Adrenal gland (tissue), 12 donors: ENCODE results near the gene BCL6. TPM values are rescaled to one million over a fixed set of nuclear protein-coding genes. Genes with fewer than 3 reads are reported as not detected.

Experiments
- DNase-seq, 7 donors: peaks; one replicate each; pipeline ENCODE4 v3.0.0-alpha.2; 2019 to 2020
- H3K27ac ChIP-seq, 5 donors: fragments of 200-600 bp; sonication (generic) in 4 of 5; 1 replicate in 3 of 5; 2 replicates in 2 of 5; pipeline versions ENCODE4 v1.5.1 to v1.8.0; 2016 to 2020; ENCODE audit warnings: mild to moderate bottlenecking in 1 of 5
- H3K27me3 ChIP-seq: fragments of 200-600 bp; 2 replicates; pipeline ENCODE4 v1.8.0; 2021
- H3K36me3 ChIP-seq, 2 donors: fragments of 200-600 bp; replicated peaks in 1 of 2; 1 replicate in 1 of 2; 2 replicates in 1 of 2; pipeline versions ENCODE4 v1.5.1 to v1.8.0; 2018 to 2022
- H3K4me1 ChIP-seq, 2 donors: fragments of 200-600 bp; replicated peaks in 1 of 2; 1 replicate in 1 of 2; 2 replicates in 1 of 2; pipeline versions ENCODE4 v1.5.1 to v1.8.0; 2018 to 2021
- H3K4me3 ChIP-seq, 4 donors: fragments of 200-600 bp; sonication (generic) in 3 of 4; one replicate each; pipeline ENCODE4 v1.5.1; 2016 to 2018
- H3K9me3 ChIP-seq, 3 donors: fragments of 200-600 bp; sonication (generic) in 1 of 3; replicated peaks in 1 of 3; 1 replicate in 2 of 3; 2 replicates in 1 of 3; pipeline versions ENCODE4 v1.5.1 to v1.8.0; 2016 to 2021
- CTCF ChIP-seq, 6 experiments: fragments of 450-650 bp in 4 of 6; fragments of 200-600 bp in 2 of 6; sonication (generic) in 1 of 6; IDR thresholded peaks; 1 replicate in 5 of 6; 2 replicates in 1 of 6; pipeline versions ENCODE4 v1.5.1 to v1.8.0; 2016 to 2021; ENCODE audit warnings: antibody characterized with exemption in 6 of 6, mild to moderate bottlenecking in 2 of 6, moderate library complexity in 1 of 6
- POLR2A ChIP-seq, 2 donors: fragments of 450-650 bp; IDR thresholded peaks; one replicate each; pipeline ENCODE4 v1.6.1; 2017; ENCODE audit warnings: antibody characterized with exemption in 2 of 2, mild to moderate bottlenecking in 2 of 2, moderate library complexity in 1 of 2
- WGBS, 4 donors: extraction: QIAGEN DNeasy Blood & Tissue Kit in 2 of 4; methylation state at CpG; one replicate each; pipeline versions ENCODE4 v1.1.5 to v1.1.7; 2013 to 2017; 5-methylcytosine and 5-hydroxymethylcytosine counted together
- intact Hi-C, 2 donors: fragments of 100-400 bp; cut with DNase I; formaldehyde crosslinking; loops; one replicate each; pipeline versions ENCODE4 v1.14.1 to v1.15.0; 2022 to 2023
- polyA plus RNA-seq, 3 donors: library from polyadenylated mRNA; stranded (reverse); fragments of 200-250 nt in 2 of 3; fragments of 350-450 nt in 1 of 3; fragmentation: Illumina TruSeq in 1 of 3; extraction: RNeasy Lipid Tissue Mini Kit (QIAGEN cat#74804) in 1 of 3; gene quantifications; one replicate each; pipeline ENCODE4 v1.2.3, GENCODE V29; 2013 to 2014
- total RNA-seq, 9 donors: library from RNA; depleted of rRNA in 4 of 9; stranded (reverse); fragments of >200 nt in 4 of 9; fragments of 120-200 nt in 1 of 9; fragmentation: NEBNext Ultra II Directional in 1 of 9; extraction: Animal tissue kit (Norgen Biotek cat#: 25700) in 1 of 9; gene quantifications; one replicate each; pipeline versions ENCODE4 v1.1.0 to v1.2.4, GENCODE V29; 2013 to 2023
- donor health status: healthy with polysubstance abuse.
- donor health status: Bipolar disorder and iron deficiency.
- donor health status: DM: yes; HTN: yes; CAD: no.
- donor health status: DM: no; HTN: no; CAD: no.
- donor health status: DM: no; HTN: no; CAD: no.
- donor health status: DM: yes; HTN: yes; CAD: no.

The BCL6 gene
- total and polyA plus RNA-seq, 12 donors = 9.5 to 131 (median 79.8) TPM

GRCh38 chr3:187717572-187717971, 27.7 kb downstream of the BCL6 start:
- H3K27ac ChIP-seq = peak overlapping the region in 2 of 5 donors; percentile 4 to 36
- H3K27me3 ChIP-seq = no peaks in the 10 kb centered on the region
- TF ChIP-seq POLR2A (IDR thresholded peaks at IDR 0.05) = no peak
- no peak for TF ChIP-seq CTCF (IDR thresholded peaks at IDR 0.05)
- H3K4me1 ChIP-seq = peaks cover 4 to 17% of the 10 kb centered on the region in 2 donors
- H3K4me3 ChIP-seq = no peak overlapping the region
- WGBS, 4 donors = 21 to 33% (median 25%) methylated on average over 1 of the region's 1 CpG
- H3K36me3 ChIP-seq = peaks cover 0 to 20% of the 10 kb centered on the region in 2 donors
- H3K9me3 ChIP-seq = no peaks in the 10 kb centered on the region
- intact Hi-C loops = no loop called here
- DNase-seq = peak; percentile 59 to 84 (median 72)

GRCh38 chr3:187714404-187714979, 30.8 kb downstream of the BCL6 start:
- TF ChIP-seq CTCF (IDR thresholded peaks at IDR 0.05) = peak; percentile 90 to 96 (median 95)
- no peak for TF ChIP-seq POLR2A (IDR thresholded peaks at IDR 0.05)
- peak; percentile 71 to 94 (median 80) for DNase-seq

GRCh38 chr3:187713504-187713903, 31.8 kb downstream of the BCL6 start:
- no peaks in the 10 kb centered on the region for H3K27me3 ChIP-seq
- no peak overlapping the region for H3K27ac ChIP-seq
- peaks cover 4 to 17% of the 10 kb centered on the region in 2 donors for H3K4me1 ChIP-seq
- WGBS, 4 donors = 54 to 77% (median 67%) methylated on average over 2 of the region's 2 CpGs
- intact Hi-C loops = loop anchor here in 1 of 2 donors (2.0 kb wide), 1 partner anchor 395 kb away; no protein-coding TSS in a partner anchor
- H3K36me3 ChIP-seq = no peaks in the 10 kb centered on the region
- peak in 2 of 7 donors; percentile 46 to 67 for DNase-seq
- H3K4me3 ChIP-seq = peak overlapping the region in 1 of 4 donors; percentile 17
- no peak for TF ChIP-seq POLR2A (IDR thresholded peaks at IDR 0.05)
- TF ChIP-seq CTCF (IDR thresholded peaks at IDR 0.05) = no peak
- H3K9me3 ChIP-seq = no peaks in the 10 kb centered on the region

More at GRCh38 chr3:187714404-187714979, 30.8 kb downstream of the BCL6 start:
- H3K4me3 ChIP-seq = no peak overlapping the region
- no peaks in the 10 kb centered on the region for H3K9me3 ChIP-seq
- no peak overlapping the region for H3K27ac ChIP-seq
- WGBS, 4 donors = 12 to 24% (median 22%) methylated on average over 4 of the region's 4 CpGs
- H3K4me1 ChIP-seq = peaks cover 4 to 17% of the 10 kb centered on the region in 2 donors
- intact Hi-C loops = no loop called here
- no peaks in the 10 kb centered on the region for H3K27me3 ChIP-seq
- H3K36me3 ChIP-seq = no peaks in the 10 kb centered on the region

- H3K4me1 ChIP-seq = peaks cover 0 to 6% of the 10 kb centered on the region in 2 donors
- H3K36me3 ChIP-seq = no peaks in the 10 kb centered on the region
- DNase-seq = no peak
- H3K4me3 ChIP-seq = no peak overlapping the region
- WGBS, 4 donors = 73 to 83% (median 80%) methylated on average over 4 of the region's 4 CpGs
- no peak for TF ChIP-seq CTCF (IDR thresholded peaks at IDR 0.05)
- no peak for TF ChIP-seq POLR2A (IDR thresholded peaks at IDR 0.05)
- intact Hi-C loops = no loop called here
- no peaks in the 10 kb centered on the region for H3K27me3 ChIP-seq
- H3K9me3 ChIP-seq = no peaks in the 10 kb centered on the region
- no peak overlapping the region for H3K27ac ChIP-seq
These were observed 36.1 kb downstream of the BCL6 start for GRCh38 chr3:187709155-187709554.
